Measurements from ENCODE around the gene PDK4.
"Not testable (repeated sequence)": the region's sequence is repeated elsewhere in the genome, so short reads cannot be mapped to it uniquely, and the experiment has no call there.

Gene PDK4

DNA sequence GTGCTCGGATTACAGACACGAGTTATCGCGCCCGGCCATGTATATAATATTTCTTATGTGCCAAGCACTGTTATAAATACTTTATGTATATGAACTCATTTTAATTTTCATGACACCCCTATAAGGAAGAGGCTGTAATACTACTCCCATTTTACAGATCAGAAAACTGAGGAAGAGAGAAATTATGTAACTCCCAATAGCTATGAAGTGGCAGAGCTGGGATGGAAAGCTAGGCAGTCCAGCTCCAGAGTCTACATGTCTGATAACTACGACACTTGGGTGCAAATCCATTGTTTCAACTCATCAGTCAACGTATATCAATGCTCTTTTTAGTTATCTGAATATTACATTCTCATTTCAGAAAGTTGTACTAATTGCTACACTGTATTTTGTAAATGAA is 17.0 kb downstream of the PDK4 start:
- H3K9ac ChIP-seq (ENCODE audit: low read depth in 1 of 2, low read length in 2 of 2) = no peak overlapping the region
- H3K4me1 ChIP-seq (ENCODE audit: control insufficient read depth in 2 of 2, insufficient read depth in 2 of 2, low read length in 2 of 2) = no peaks in the 10 kb centered on the region
- no peak overlapping the region for H3K27ac ChIP-seq (ENCODE audit: low read depth in 2 of 2, low read length in 2 of 2)
- no peaks in the 10 kb centered on the region for H3K9me3 ChIP-seq (ENCODE audit: control insufficient read depth in 2 of 2, low read length in 2 of 2)
- H3K36me3 ChIP-seq (ENCODE audit: control insufficient read depth in 2 of 2, insufficient read depth in 2 of 2, low read length in 2 of 2) = peaks cover 2 to 7% of the 10 kb centered on the region in 2 donors
- H3K27me3 ChIP-seq (ENCODE audit: control insufficient read depth in 2 of 2, insufficient read depth in 2 of 2, low read length in 2 of 2) = no peaks in the 10 kb centered on the region
- no peak overlapping the region for H3K4me3 ChIP-seq (ENCODE audit: low read length in 2 of 2)

DNA sequence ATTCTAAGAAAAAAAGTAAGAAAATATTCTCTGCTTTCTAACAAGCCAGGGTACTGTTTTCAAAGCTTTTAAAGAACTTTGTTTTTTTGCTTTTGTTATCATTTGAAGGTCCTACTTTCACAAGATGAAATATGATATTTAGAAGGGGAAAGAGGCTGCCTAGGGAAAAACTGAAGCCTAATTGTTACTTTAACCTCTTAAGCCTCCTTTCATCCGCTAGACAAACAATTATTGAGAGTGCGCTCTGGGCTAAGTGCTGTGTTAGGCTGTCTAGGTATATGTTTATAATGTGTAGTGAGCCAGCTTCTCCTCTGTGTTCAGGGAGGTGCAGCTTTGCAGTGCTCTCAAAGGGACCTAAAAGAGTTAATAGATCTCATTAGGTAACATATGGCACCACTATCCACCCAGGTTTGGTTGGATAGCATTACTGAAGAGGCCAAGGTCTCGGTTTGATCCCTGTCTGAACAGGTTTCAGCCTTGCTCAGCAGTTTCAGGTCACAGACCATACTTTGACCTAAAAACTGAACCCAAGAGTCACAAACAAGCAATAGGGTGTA is 17.9 kb downstream of the PDK4 start:
- Histone ChIP-seq H3K9me3 (ENCODE audit: control insufficient read depth in 2 of 2, low read length in 2 of 2) (no peaks in the 10 kb centered on the region), H3K9ac (ENCODE audit: low read depth in 1 of 2, low read length in 2 of 2) (no peak overlapping the region), H3K4me1 (ENCODE audit: control insufficient read depth in 2 of 2, insufficient read depth in 2 of 2, low read length in 2 of 2) (no peaks in the 10 kb centered on the region), H3K36me3 (ENCODE audit: control insufficient read depth in 2 of 2, insufficient read depth in 2 of 2, low read length in 2 of 2) (no peaks in the 10 kb centered on the region), H3K4me3 (ENCODE audit: low read length in 2 of 2) (no peak overlapping the region), H3K27ac (ENCODE audit: low read depth in 2 of 2, low read length in 2 of 2) (no peak overlapping the region), H3K27me3 (ENCODE audit: control insufficient read depth in 2 of 2, insufficient read depth in 2 of 2, low read length in 2 of 2) (no peaks in the 10 kb centered on the region)

DNA sequence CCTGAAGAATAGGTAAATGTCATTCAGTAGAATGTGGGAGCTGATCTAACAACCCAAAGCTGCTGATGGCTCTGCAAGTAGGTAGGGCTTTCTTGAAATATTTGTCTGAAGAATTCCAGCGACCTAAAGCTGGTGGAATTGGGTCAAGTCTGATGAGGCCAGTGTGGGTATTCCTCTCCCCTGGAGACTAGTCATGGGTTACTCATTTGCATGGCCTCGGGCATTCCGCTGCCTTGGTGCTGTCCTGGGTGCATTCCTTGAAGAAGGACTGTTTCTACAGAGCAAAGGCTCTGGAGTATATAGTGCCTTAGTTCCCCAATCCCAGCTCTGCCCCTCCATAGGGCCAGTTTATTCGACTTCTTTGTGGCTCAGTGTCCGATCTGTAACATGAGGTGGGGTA is 19.2 kb downstream of the PDK4 start:
- Histone ChIP-seq H3K4me1 (ENCODE audit: control insufficient read depth in 2 of 2, insufficient read depth in 2 of 2, low read length in 2 of 2) (no peaks in the 10 kb centered on the region), H3K9ac (ENCODE audit: low read depth in 1 of 2, low read length in 2 of 2) (no peak overlapping the region), H3K9me3 (ENCODE audit: control insufficient read depth in 2 of 2, low read length in 2 of 2) (no peaks in the 10 kb centered on the region), H3K36me3 (ENCODE audit: control insufficient read depth in 2 of 2, insufficient read depth in 2 of 2, low read length in 2 of 2) (no peaks in the 10 kb centered on the region), H3K27me3 (ENCODE audit: control insufficient read depth in 2 of 2, insufficient read depth in 2 of 2, low read length in 2 of 2) (no peaks in the 10 kb centered on the region), H3K4me3 (ENCODE audit: low read length in 2 of 2) (no peak overlapping the region), H3K27ac (ENCODE audit: low read depth in 2 of 2, low read length in 2 of 2) (no peak overlapping the region)

DNA sequence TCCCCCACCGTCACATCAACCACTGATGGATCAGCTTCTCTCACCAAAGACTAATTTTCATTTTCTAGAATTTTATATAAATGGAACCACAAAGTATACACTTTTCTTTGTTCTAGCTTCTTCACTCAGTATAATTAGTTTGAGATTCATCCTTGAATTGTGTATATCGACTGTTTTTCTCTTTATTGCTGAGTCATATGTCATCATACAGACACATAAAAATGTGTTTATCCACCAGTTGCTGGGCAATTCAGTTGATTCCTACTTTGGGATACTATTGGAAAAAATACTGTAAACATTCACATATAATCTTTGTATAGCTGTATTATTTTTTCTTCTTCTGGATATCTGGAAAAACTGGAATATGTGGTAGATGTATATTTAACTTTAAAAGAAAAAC is 26.6 kb downstream of the PDK4 start:
- H3K27me3 ChIP-seq (ENCODE audit: control insufficient read depth in 2 of 2, insufficient read depth in 2 of 2, low read length in 2 of 2) = no peaks in the 10 kb centered on the region
- H3K36me3 ChIP-seq (ENCODE audit: control insufficient read depth in 2 of 2, insufficient read depth in 2 of 2, low read length in 2 of 2) = no peaks in the 10 kb centered on the region
- no peak overlapping the region for H3K9ac ChIP-seq (ENCODE audit: low read depth in 1 of 2, low read length in 2 of 2)
- no peak overlapping the region for H3K4me3 ChIP-seq (ENCODE audit: low read length in 2 of 2)
- no peak overlapping the region for H3K27ac ChIP-seq (ENCODE audit: low read depth in 2 of 2, low read length in 2 of 2)
- H3K4me1 ChIP-seq (ENCODE audit: control insufficient read depth in 2 of 2, insufficient read depth in 2 of 2, low read length in 2 of 2) = no peaks in the 10 kb centered on the region
- H3K9me3 ChIP-seq (ENCODE audit: control insufficient read depth in 2 of 2, low read length in 2 of 2) = no peaks in the 10 kb centered on the region

DNA sequence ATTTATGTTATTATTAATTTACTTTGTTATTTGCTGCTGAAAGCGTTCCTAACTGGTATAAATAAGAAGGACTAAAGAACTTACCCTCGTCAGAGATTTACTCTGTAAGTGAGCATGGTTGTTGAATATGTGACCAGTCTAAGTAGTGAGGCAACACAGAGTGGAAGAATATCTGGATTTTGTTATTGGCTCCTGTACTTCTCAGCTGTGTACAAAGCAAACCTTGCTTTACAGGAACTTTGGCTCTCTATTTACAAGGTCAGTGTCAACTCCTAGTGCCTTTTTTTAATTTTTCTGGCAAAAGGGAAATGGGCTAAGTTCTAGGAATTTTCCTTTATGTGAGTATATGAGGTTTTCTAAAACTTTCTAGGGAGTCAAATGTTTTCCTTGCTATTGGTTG is 35.6 kb downstream of the PDK4 start:
- Histone ChIP-seq H3K9ac (ENCODE audit: low read depth in 1 of 2, low read length in 2 of 2) (no peak overlapping the region), H3K9me3 (ENCODE audit: control insufficient read depth in 2 of 2, low read length in 2 of 2) (no peaks in the 10 kb centered on the region), H3K4me1 (ENCODE audit: control insufficient read depth in 2 of 2, insufficient read depth in 2 of 2, low read length in 2 of 2) (no peaks in the 10 kb centered on the region), H3K27ac (ENCODE audit: low read depth in 2 of 2, low read length in 2 of 2) (no peak overlapping the region), H3K4me3 (ENCODE audit: low read length in 2 of 2) (no peak overlapping the region), H3K36me3 (ENCODE audit: control insufficient read depth in 2 of 2, insufficient read depth in 2 of 2, low read length in 2 of 2) (no peaks in the 10 kb centered on the region), H3K27me3 (ENCODE audit: control insufficient read depth in 2 of 2, insufficient read depth in 2 of 2, low read length in 2 of 2) (no peaks in the 10 kb centered on the region)

DNA sequence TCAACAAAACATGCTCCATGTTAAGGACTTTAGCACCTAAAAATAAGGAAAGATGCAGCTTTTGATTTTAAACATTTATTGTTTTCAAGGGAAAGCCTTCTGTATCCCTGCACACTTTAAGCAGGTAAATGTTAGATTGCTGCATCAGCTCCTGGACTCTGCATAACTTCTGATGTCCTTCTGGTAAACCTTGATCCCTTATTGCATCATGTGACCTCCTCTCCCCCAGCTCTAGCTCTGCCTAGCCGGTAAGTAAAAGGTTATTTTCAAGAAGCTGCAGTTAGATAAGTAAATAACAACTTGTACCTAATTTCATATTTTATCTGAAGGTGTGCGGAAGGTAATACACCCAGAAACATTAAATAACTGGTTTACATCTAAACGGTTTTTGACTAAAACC is 37.5 kb downstream of the PDK4 start:
- H3K4me1 ChIP-seq (ENCODE audit: control insufficient read depth in 2 of 2, insufficient read depth in 2 of 2, low read length in 2 of 2) = no peaks in the 10 kb centered on the region
- no peak overlapping the region for H3K9ac ChIP-seq (ENCODE audit: low read depth in 1 of 2, low read length in 2 of 2)
- H3K36me3 ChIP-seq (ENCODE audit: control insufficient read depth in 2 of 2, insufficient read depth in 2 of 2, low read length in 2 of 2) = no peaks in the 10 kb centered on the region
- no peaks in the 10 kb centered on the region for H3K9me3 ChIP-seq (ENCODE audit: control insufficient read depth in 2 of 2, low read length in 2 of 2)
- H3K27me3 ChIP-seq (ENCODE audit: control insufficient read depth in 2 of 2, insufficient read depth in 2 of 2, low read length in 2 of 2) = no peaks in the 10 kb centered on the region
- no peak overlapping the region for H3K4me3 ChIP-seq (ENCODE audit: low read length in 2 of 2)
- no peak overlapping the region for H3K27ac ChIP-seq (ENCODE audit: low read depth in 2 of 2, low read length in 2 of 2)

DNA sequence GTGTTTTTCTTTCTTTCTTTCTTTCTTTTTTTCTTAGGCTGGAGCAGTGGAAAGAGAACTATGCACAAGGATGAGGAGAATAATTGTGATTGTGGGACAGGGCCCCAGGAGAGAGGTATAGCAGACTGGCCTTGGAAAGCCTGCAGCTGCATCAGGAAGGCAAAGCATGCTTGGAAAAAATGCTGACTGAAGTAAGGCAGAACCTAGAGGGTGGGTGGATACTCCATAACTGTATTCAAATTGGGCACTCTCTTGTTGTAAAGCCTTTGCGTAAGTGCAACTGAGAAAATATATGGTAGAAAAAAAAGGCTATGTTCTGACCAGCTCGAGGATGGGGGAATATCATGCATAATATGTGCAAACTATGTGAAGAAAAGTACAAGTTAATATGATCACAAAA is 39.5 kb downstream of the PDK4 start:
- Histone ChIP-seq H3K36me3 (ENCODE audit: control insufficient read depth in 2 of 2, insufficient read depth in 2 of 2, low read length in 2 of 2) (no peaks in the 10 kb centered on the region), H3K27me3 (ENCODE audit: control insufficient read depth in 2 of 2, insufficient read depth in 2 of 2, low read length in 2 of 2) (no peaks in the 10 kb centered on the region), H3K9me3 (ENCODE audit: control insufficient read depth in 2 of 2, low read length in 2 of 2) (no peaks in the 10 kb centered on the region), H3K9ac (ENCODE audit: low read depth in 1 of 2, low read length in 2 of 2) (no peak overlapping the region), H3K27ac (ENCODE audit: low read depth in 2 of 2, low read length in 2 of 2) (no peak overlapping the region), H3K4me3 (ENCODE audit: low read length in 2 of 2) (no peak overlapping the region), H3K4me1 (ENCODE audit: control insufficient read depth in 2 of 2, insufficient read depth in 2 of 2, low read length in 2 of 2) (no peaks in the 10 kb centered on the region)

DNA sequence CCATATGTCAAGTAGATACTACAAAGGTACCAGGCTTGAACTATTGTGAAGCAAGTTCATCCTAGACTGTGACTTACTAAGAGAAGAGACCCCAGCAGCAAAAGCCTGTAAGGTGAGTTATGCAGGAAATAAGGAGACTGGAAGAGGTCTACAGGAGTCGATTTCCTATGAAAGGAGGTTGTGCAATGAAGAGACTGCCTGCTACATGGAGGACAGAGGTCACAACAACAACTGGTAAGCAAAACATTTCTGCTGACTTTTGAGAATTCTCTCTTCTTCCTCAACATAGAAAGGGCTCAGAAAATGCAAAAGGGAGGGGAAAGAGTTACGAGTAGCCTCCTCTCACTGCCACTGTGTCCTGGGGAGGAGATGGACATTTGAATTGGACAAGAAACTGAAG is 42.4 kb downstream of the PDK4 start:
- H3K36me3 ChIP-seq (ENCODE audit: control insufficient read depth in 2 of 2, insufficient read depth in 2 of 2, low read length in 2 of 2) = no peaks in the 10 kb centered on the region
- no peak overlapping the region for H3K27ac ChIP-seq (ENCODE audit: low read depth in 2 of 2, low read length in 2 of 2)
- peaks cover 11 to 15% of the 10 kb centered on the region in 2 donors for H3K4me1 ChIP-seq (ENCODE audit: control insufficient read depth in 2 of 2, insufficient read depth in 2 of 2, low read length in 2 of 2)
- no peak overlapping the region for H3K9ac ChIP-seq (ENCODE audit: low read depth in 1 of 2, low read length in 2 of 2)
- H3K27me3 ChIP-seq (ENCODE audit: control insufficient read depth in 2 of 2, insufficient read depth in 2 of 2, low read length in 2 of 2) = no peaks in the 10 kb centered on the region
- no peaks in the 10 kb centered on the region for H3K9me3 ChIP-seq (ENCODE audit: control insufficient read depth in 2 of 2, low read length in 2 of 2)
- no peak overlapping the region for H3K4me3 ChIP-seq (ENCODE audit: low read length in 2 of 2)

DNA sequence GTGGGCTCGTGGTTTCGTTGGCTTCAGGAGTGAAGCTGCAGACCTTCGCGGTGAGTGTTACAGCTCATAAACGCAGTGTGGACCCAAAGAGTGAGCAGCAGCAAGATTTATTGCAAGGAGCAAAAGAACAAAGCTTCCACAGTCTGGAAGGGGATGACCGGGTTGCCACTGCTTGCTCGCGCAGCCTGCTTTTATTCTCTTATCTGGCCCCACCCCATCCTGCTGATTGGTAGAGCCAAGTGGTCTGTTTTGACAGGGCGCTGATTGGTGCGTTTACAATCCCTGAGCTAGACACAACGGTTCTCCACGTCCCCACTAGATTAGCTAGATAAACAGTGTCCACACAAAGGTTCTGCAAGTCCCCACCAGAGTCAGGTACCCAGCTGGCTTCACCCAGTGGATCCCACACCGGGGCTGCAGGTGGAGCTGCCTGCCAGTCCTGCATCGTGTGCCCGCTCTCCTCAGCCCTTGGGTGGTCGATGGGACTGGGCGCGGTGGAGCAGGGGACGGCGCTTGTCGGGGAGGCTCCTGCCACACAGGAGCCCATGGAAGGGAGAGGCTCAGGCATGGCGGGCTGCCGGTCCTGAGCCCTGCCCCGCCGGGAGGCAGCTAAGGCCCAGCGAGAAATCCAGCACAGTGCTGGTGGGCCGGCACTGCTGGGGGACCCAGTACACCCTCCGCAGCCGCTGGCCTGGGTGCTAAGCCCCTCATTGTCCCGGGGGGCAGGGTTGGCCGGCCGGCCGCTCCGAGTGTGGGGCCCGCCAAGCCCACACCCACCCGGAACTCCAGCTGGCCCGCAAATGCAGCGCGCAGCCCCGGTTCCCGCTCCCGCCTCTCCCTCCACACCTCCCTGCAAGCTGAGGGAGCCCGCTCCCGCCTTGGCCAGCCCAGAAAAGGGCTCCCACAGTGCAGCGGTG is 44.0 kb downstream of the PDK4 start:
- H3K4me3 ChIP-seq (ENCODE audit: low read length in 2 of 2); H3K27me3 ChIP-seq (ENCODE audit: control insufficient read depth in 2 of 2, insufficient read depth in 2 of 2, low read length in 2 of 2); H3K36me3 ChIP-seq (ENCODE audit: control insufficient read depth in 2 of 2, insufficient read depth in 2 of 2, low read length in 2 of 2); H3K27ac ChIP-seq (ENCODE audit: low read depth in 2 of 2, low read length in 2 of 2); H3K9me3 ChIP-seq (ENCODE audit: control insufficient read depth in 2 of 2, low read length in 2 of 2); H3K9ac ChIP-seq (ENCODE audit: low read depth in 1 of 2, low read length in 2 of 2): not testable (repeated sequence)
- H3K4me1 ChIP-seq (ENCODE audit: control insufficient read depth in 2 of 2, insufficient read depth in 2 of 2, low read length in 2 of 2) = peaks cover 11 to 15% of the 10 kb centered on the region in 2 donors

DNA sequence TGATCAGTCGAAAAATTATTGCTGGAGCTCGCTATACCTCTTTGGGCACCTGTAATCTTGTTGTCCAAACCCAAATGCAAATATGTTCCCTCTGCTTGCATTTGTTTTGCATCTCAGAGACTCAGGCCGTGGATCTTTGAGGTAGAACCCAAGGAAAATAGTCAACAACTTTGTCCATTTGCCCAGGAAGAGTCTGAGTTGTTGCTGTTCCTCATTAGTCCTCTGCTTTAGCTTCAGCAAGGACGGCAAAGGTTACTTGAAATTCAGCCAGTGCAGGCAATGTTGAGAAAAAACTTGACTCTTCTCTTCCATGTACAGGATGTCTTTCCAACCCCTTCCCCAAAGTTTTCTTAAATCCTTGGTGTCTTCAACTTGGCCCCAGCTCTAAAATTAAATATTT is 45.8 kb downstream of the PDK4 start:
- peaks cover 13 to 17% of the 10 kb centered on the region in 2 donors for H3K4me1 ChIP-seq (ENCODE audit: control insufficient read depth in 2 of 2, insufficient read depth in 2 of 2, low read length in 2 of 2)
- peak overlapping the region; percentile 4 for H3K4me3 ChIP-seq (ENCODE audit: low read length in 2 of 2)
- no peaks in the 10 kb centered on the region for H3K27me3 ChIP-seq (ENCODE audit: control insufficient read depth in 2 of 2, insufficient read depth in 2 of 2, low read length in 2 of 2)
- no peaks in the 10 kb centered on the region for H3K36me3 ChIP-seq (ENCODE audit: control insufficient read depth in 2 of 2, insufficient read depth in 2 of 2, low read length in 2 of 2)
- no peaks in the 10 kb centered on the region for H3K9me3 ChIP-seq (ENCODE audit: control insufficient read depth in 2 of 2, low read length in 2 of 2)
- peak overlapping the region; percentile 52 to 88 for H3K27ac ChIP-seq (ENCODE audit: low read depth in 2 of 2, low read length in 2 of 2)
- H3K9ac ChIP-seq (ENCODE audit: low read depth in 1 of 2, low read length in 2 of 2) = peak overlapping the region; percentile 15 to 30

Measured in mucosa of rectum (tissue), 2 donors.